GM10248 (cell line): Measurements from ENCODE around the gene CHEK1.
"Not testable (repeated sequence)": the region's sequence is repeated elsewhere in the genome, so short reads cannot be mapped to it uniquely, and the experiment has no call there.

Experiments
- CTCF ChIA-PET: fragments of 300-600 bp; sonication (Branson Sonifier 250); formaldehyde crosslinking; extraction: SDS; loops from one replicate; lab custom pipeline; 2021; ENCODE audit warnings: antibody characterized with exemption; lab: Yijun Ruan, JAX
- POLR2A ChIA-PET: fragments of 350-650 bp; sonication (Branson Sonifier 250); formaldehyde crosslinking; extraction: SDS; loops from one replicate; lab custom pipeline; 2020; ENCODE audit warnings: antibody characterized with exemption; lab: Yijun Ruan, JAX
- DNase-seq: peaks from one replicate; pipeline ENCODE4 v3.0.0; 2012; ENCODE audit errors: extremely low spot score
- TF ChIP-seq, protein P1 (sequence below): IDR thresholded peaks from 2 replicates; pipeline ENCODE4 v1.5.1; 2012; ENCODE audit warnings: mild to moderate bottlenecking, low read depth; ENCODE audit errors: extremely low read depth, missing control alignments, control extremely low read depth

CHEK1 gene

DNA sequence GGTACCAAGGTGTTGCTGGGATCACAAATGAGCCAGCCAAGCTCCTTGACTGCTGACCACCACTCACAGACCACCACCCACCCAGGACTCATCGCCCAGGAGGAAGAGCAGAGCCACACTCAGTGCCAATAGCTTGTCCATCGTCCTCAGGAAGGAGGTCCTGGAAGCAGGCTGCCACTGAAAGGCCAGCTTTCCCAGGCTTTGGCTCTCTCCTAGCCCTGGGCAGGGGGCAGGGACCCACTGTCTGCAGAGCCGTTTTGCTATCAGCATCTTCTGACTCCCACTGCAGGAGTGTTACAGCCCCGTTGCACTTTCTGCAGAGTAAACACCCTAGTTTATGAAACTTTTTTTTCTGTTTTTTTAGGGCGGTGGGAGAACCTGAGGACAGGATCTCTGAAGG lies 67.9 kb downstream of the CHEK1 start:
- CTCF ChIA-PET, result interaction anchor here (1.1 to 1.3 kb wide), 2 partner anchors 8 to 10 kb away, joined by 3 to 4 read pairs; no protein-coding TSS in a partner anchor
- DNase-seq, result no peak
- POLR2A ChIA-PET, result no interaction called here
- TF ChIP-seq, protein P1, sequence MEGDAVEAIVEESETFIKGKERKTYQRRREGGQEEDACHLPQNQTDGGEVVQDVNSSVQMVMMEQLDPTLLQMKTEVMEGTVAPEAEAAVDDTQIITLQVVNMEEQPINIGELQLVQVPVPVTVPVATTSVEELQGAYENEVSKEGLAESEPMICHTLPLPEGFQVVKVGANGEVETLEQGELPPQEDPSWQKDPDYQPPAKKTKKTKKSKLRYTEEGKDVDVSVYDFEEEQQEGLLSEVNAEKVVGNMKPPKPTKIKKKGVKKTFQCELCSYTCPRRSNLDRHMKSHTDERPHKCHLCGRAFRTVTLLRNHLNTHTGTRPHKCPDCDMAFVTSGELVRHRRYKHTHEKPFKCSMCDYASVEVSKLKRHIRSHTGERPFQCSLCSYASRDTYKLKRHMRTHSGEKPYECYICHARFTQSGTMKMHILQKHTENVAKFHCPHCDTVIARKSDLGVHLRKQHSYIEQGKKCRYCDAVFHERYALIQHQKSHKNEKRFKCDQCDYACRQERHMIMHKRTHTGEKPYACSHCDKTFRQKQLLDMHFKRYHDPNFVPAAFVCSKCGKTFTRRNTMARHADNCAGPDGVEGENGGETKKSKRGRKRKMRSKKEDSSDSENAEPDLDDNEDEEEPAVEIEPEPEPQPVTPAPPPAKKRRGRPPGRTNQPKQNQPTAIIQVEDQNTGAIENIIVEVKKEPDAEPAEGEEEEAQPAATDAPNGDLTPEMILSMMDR, result no peak

DNA sequence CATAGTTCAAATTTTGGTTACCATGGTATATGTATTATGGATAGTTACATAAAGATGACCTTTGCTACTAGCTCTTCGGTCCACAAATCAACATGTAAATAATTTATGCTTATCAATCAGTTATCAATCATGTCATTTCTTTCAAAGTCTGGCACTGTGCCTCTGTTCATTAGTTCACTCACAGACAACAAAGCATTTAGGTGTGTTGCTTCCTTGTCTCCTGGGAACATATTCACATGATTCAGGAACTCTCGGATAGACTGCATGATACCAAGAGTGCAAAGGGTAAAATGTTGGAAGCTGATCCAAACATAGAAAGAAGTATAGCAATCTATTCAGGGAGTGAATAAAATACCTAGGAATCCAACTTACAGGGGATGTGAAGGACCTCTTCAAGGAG lies 70.0 kb downstream of the CHEK1 start:
- DNase-seq, result no peak
- POLR2A ChIA-PET, result no interaction called here
- CTCF ChIA-PET, result no interaction called here
- TF ChIP-seq, protein P1, result no peak

DNA sequence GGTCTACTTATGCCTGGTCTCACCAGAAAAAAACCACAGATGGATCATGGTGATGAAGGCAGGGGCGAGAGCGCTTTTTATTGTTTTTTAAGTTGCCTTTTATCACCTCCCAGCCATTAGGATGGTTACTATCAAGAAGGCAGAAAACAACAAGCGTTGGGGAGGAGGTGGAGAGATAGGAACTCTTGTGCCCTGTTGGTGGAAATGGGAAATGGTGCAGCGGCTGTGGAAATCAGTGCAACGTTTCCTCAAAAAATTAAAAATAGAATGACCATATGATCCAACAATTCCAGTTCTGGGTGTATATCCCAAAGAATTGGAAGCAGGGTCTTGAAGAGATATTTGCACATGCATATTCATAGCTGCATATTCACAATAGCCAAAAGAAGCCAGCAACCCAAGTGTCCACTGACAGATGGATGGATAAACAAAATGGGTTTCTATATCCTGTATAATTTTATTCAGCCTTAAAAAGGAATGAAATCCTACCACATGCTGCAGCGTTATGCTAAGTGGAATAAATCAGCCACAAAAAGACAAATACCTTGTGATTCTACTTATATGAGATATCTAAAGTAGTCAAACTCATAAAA lies 76.2 kb downstream of the CHEK1 start:
- CTCF ChIA-PET, result no interaction called here
- POLR2A ChIA-PET, result no interaction called here
- DNase-seq, result no peak
- TF ChIP-seq, protein P1, result no peak

DNA sequence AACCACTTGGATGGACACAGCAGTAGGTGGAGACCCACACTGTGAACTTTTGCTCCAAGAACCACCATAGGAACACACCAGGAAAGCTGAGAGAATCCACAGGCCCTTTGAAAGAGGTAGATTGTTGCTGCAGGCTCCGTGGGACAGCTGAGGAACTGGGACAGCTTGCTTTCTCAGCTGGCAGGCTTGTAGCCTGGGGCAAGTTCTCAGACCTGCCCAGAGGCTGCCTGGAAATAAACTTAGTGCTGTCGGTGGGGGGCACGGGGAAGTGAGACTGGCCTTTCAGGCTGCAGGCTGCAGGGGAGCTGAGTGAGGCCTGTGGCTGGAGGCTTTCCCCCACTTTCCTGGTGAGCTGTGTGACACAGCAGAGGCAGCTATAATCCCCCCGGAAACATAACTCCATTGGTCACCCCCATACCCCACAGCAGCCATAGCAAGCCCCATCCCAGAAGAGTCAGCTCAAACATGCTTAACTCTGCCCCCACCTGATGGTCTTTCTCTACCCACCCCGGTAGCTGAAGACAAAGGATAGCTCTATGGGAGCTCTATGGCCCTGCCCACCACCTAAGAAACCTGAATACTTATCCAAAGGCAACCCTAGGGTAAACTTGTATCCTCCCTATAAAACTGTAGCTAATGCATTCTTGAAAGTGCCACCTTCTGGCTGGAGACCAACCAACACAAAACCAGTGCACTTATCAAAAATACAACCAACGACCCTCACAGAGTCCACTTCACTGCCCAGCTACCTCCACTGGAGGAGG lies 77.1 kb downstream of the CHEK1 start:
- ChIA-PET CTCF (interaction anchor here (1.2 to 1.4 kb wide), 2 partner anchors 17 to 22 kb away, joined by 3 to 4 read pairs; no protein-coding TSS in a partner anchor), POLR2A (no interaction called here)
- DNase-seq, result no peak
- TF ChIP-seq, protein P1, result no peak

DNA sequence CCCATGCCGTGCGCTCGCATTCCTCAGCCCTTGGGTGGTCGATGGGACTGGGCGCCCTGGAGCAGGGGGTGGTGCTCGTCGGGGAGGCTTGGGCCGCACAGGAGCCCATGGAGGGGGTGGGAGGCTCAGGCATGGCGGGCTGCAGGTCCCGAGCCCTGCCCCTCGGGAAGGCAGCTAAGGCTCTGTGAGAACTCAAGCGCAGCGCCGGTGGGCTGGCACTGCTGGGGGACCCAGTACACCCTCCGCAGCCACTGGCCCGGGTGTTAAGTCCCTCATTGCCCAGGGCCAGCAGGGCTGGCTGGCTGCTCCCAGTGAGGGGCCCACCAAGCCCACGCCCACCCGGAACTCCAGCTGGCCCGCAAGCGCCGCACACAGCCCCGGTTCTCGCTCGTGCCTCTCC lies 79.7 kb downstream of the CHEK1 start:
- CTCF ChIA-PET, POLR2A ChIA-PET, DNase-seq: not testable (repeated sequence)

DNA sequence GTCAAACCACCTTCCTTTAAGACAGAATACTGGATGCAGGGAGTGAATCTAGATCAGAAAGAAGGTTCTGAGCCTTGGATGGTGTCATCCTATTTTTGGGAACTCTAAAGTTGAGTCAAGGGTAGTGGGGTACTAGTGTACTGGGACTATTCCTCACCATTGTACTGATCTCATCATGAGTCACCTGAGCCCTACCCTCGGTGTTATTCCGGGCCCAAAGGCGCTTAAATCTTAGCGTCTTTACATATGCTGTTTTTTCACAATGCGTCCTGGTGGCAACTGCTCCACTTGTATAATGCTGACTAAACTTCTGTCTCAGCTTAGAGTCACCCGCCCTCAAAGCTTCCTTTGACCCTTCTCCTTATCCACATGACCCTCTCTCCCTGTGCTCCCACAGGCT lies 95.8 kb downstream of the CHEK1 start:
- TF ChIP-seq, protein P1, result no peak
- DNase-seq, result no peak
- POLR2A ChIA-PET, result no interaction called here
- CTCF ChIA-PET, result no interaction called here

DNA sequence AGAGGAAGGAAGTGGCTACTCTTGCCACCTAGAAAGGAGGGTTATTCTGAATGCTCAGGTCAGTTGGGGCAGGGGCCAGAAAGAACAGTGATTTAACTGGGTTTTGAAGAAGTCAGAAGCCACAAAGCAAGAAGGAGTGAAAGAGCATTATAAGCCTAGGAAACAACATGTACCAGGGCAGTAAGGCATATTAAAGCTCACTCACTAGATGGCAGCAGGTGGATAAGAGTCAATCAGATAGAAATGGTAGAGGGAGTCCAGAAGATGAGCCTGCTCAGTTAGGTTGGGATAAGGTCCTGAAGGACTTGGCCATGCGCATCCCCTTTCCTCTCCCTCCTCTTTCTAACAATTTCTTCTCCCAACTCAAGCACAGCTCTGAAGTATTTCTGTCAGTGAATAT lies 99.2 kb downstream of the CHEK1 start:
- no peak for DNase-seq
- CTCF ChIA-PET, result interaction anchor here (1.0 to 1.9 kb wide), 3 partner anchors 9 to 757 kb away, joined by 3 to 9 read pairs (median 3); no protein-coding TSS in a partner anchor

More for the DNA sequence above, 99.2 kb downstream of the CHEK1 start:
- POLR2A ChIA-PET, result no interaction called here
- TF ChIP-seq, protein P1, result no peak
